Left lung (tissue), 10 donors: Measurements from ENCODE around the gene FHIP2A. TPM values are rescaled to one million over a fixed set of nuclear protein-coding genes. Genes with fewer than 3 reads are reported as not detected.

Experiments
- ATAC-seq: fragments of 200-7000 bp; cut with Tn5 transposase; one replicate; pipeline ENCODE4 v1.9.1; 2020; ENCODE audit warnings: moderate library complexity
- DNase-seq, 4 donors: peaks; one replicate each; pipeline ENCODE4 v3.0.0-alpha.2; 2013 to 2020
- H3K27ac ChIP-seq, 2 donors: fragments of 200-600 bp; sonication (generic) in 1 of 2; one replicate each; pipeline versions ENCODE4 v1.5.0 to v1.8.0; 2020 to 2021
- H3K27me3 ChIP-seq, 2 donors: fragments of 200-600 bp; sonication (generic) in 1 of 2; one replicate each; pipeline versions ENCODE4 v1.5.0 to v1.8.0; 2020 to 2021
- H3K36me3 ChIP-seq, 2 donors: fragments of 200-600 bp; sonication (generic) in 1 of 2; one replicate each; pipeline versions ENCODE4 v1.5.0 to v1.8.0; 2020 to 2021
- H3K4me1 ChIP-seq, 2 donors: fragments of 200-600 bp; one replicate each; pipeline ENCODE4 v1.8.0; 2021
- H3K4me3 ChIP-seq, 2 donors: fragments of 200-600 bp; sonication (generic) in 1 of 2; one replicate each; pipeline versions ENCODE4 v1.5.0 to v1.8.0; 2020 to 2021; ENCODE audit warnings: mild to moderate bottlenecking in 1 of 2
- H3K9me3 ChIP-seq, 2 donors: fragments of 200-600 bp; sonication (generic) in 1 of 2; one replicate each; pipeline versions ENCODE4 v1.5.0 to v1.8.0; 2020 to 2021
- CTCF ChIP-seq, 2 donors: fragments of 200-600 bp; sonication (generic) in 1 of 2; IDR thresholded peaks; one replicate each; pipeline versions ENCODE4 v1.5.0 to v1.8.0; 2021; ENCODE audit warnings: antibody characterized with exemption in 2 of 2
- intact Hi-C, 2 donors: fragments of 100-400 bp; cut with DNase I; formaldehyde crosslinking; loops; one replicate each; pipeline versions ENCODE4 v1.11.2 to v1.14.2; 2022
- polyA plus RNA-seq, 6 donors: library from polyadenylated mRNA; unstranded; fragments of 120-200 nt; gene quantifications; one replicate each; pipeline ENCODE4 v1.2.1, GENCODE V29; 2013; ENCODE audit not compliant: insufficient read length in 6 of 6
- total RNA-seq, 2 donors: library from RNA; stranded (reverse); fragmentation: NEBNext Ultra II Directional; extraction: Animal tissue kit (Norgen Biotek cat#: 25700); gene quantifications; one replicate each; pipeline ENCODE4 v1.2.1, GENCODE V29; 2021
- donor health status: DM: no; HTN: yes; CAD: no.
- donor health status: DM: no; HTN: no; CAD: no.

FHIP2A gene
- total and polyA plus RNA-seq, 8 donors: 27.7 to 49.9 (median 42.1) TPM

GRCh38 chr10:114850126-114850525 is 28.5 kb downstream of the FHIP2A start:
- Histone ChIP-seq H3K4me3 (no peak overlapping the region), H3K27ac (no peak overlapping the region), H3K27me3 (no peaks in the 10 kb centered on the region), H3K36me3 (peaks cover 0 to 94% of the 10 kb centered on the region in 2 donors), H3K9me3 (no peaks in the 10 kb centered on the region), H3K4me1 (no peaks in the 10 kb centered on the region)
- intact Hi-C loops: no loop called here
- TF ChIP-seq CTCF (IDR thresholded peaks at IDR 0.05): no peak
- ATAC-seq (no peak), DNase-seq (no peak)

GRCh38 chr10:114851336-114851735 is 29.8 kb downstream of the FHIP2A start:
- DNase-seq (no peak), ATAC-seq (no peak)
- Histone ChIP-seq H3K9me3 (no peaks in the 10 kb centered on the region), H3K4me1 (peaks cover 0 to 4% of the 10 kb centered on the region in 2 donors), H3K27ac (no peak overlapping the region), H3K4me3 (no peak overlapping the region), H3K36me3 (peaks cover 0 to 94% of the 10 kb centered on the region in 2 donors), H3K27me3 (no peaks in the 10 kb centered on the region)
- TF ChIP-seq CTCF (IDR thresholded peaks at IDR 0.05): no peak
- intact Hi-C loops: no loop called here

- intact Hi-C loops: no loop called here
These were observed 30.6 kb downstream of the FHIP2A start for GRCh38 chr10:114852197-114852596.

GRCh38 chr10:114854906-114855305 is 33.3 kb downstream of the FHIP2A start:
- ATAC-seq: no peak
- intact Hi-C loops: no loop called here
- TF ChIP-seq CTCF (IDR thresholded peaks at IDR 0.05): no peak
- Histone ChIP-seq H3K36me3 (peaks cover 0 to 87% of the 10 kb centered on the region in 2 donors), H3K9me3 (no peaks in the 10 kb centered on the region), H3K4me3 (no peak overlapping the region), H3K4me1 (peaks cover 0 to 6% of the 10 kb centered on the region in 2 donors), H3K27me3 (no peaks in the 10 kb centered on the region), H3K27ac (no peak overlapping the region)
- DNase-seq: no peak

More at GRCh38 chr10:114852197-114852596, 30.6 kb downstream of the FHIP2A start:
- H3K4me3 ChIP-seq: no peak overlapping the region
- DNase-seq: no peak
- no peak overlapping the region for H3K27ac ChIP-seq
- no peak for ATAC-seq
- H3K4me1 ChIP-seq: peaks cover 0 to 6% of the 10 kb centered on the region in 2 donors
- no peaks in the 10 kb centered on the region for H3K9me3 ChIP-seq
- H3K36me3 ChIP-seq: peaks cover 0 to 94% of the 10 kb centered on the region in 2 donors
- no peaks in the 10 kb centered on the region for H3K27me3 ChIP-seq
- no peak for TF ChIP-seq CTCF (IDR thresholded peaks at IDR 0.05)

- peaks cover 0 to 87% of the 10 kb centered on the region in 2 donors for H3K36me3 ChIP-seq
- peaks cover 0 to 6% of the 10 kb centered on the region in 2 donors for H3K4me1 ChIP-seq
- H3K27ac ChIP-seq: no peak overlapping the region
- H3K4me3 ChIP-seq: no peak overlapping the region
- no peak for DNase-seq
- intact Hi-C loops: no loop called here
- ATAC-seq: no peak
- no peaks in the 10 kb centered on the region for H3K27me3 ChIP-seq
- TF ChIP-seq CTCF (IDR thresholded peaks at IDR 0.05): no peak
- no peaks in the 10 kb centered on the region for H3K9me3 ChIP-seq
These were observed 34.4 kb downstream of the FHIP2A start for GRCh38 chr10:114855776-114856543.
